ENCODE results near the gene AICDA. TPM values are rescaled to one million over a fixed set of nuclear protein-coding genes. Genes with fewer than 3 reads are reported as not detected.

Gene AICDA
- total and polyA plus RNA-seq, 10 of the 15 experiments (the other 5 are each of a cell fraction or from before 2014, with no cell fraction given), result 9.4 to 24.9 (median 16.6) TPM

- TF ChIP-seq, protein P1, sequence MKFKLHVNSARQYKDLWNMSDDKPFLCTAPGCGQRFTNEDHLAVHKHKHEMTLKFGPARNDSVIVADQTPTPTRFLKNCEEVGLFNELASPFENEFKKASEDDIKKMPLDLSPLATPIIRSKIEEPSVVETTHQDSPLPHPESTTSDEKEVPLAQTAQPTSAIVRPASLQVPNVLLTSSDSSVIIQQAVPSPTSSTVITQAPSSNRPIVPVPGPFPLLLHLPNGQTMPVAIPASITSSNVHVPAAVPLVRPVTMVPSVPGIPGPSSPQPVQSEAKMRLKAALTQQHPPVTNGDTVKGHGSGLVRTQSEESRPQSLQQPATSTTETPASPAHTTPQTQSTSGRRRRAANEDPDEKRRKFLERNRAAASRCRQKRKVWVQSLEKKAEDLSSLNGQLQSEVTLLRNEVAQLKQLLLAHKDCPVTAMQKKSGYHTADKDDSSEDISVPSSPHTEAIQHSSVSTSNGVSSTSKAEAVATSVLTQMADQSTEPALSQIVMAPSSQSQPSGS (IDR thresholded peaks at IDR 0.05; ENCODE audit: low read length), result no peak
- TF ChIP-seq, protein P2, sequence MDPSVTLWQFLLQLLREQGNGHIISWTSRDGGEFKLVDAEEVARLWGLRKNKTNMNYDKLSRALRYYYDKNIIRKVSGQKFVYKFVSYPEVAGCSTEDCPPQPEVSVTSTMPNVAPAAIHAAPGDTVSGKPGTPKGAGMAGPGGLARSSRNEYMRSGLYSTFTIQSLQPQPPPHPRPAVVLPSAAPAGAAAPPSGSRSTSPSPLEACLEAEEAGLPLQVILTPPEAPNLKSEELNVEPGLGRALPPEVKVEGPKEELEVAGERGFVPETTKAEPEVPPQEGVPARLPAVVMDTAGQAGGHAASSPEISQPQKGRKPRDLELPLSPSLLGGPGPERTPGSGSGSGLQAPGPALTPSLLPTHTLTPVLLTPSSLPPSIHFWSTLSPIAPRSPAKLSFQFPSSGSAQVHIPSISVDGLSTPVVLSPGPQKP (IDR thresholded peaks at IDR 0.05; ENCODE audit: low read depth, low read length), result no peak
- TF ChIP-seq, protein P3, sequence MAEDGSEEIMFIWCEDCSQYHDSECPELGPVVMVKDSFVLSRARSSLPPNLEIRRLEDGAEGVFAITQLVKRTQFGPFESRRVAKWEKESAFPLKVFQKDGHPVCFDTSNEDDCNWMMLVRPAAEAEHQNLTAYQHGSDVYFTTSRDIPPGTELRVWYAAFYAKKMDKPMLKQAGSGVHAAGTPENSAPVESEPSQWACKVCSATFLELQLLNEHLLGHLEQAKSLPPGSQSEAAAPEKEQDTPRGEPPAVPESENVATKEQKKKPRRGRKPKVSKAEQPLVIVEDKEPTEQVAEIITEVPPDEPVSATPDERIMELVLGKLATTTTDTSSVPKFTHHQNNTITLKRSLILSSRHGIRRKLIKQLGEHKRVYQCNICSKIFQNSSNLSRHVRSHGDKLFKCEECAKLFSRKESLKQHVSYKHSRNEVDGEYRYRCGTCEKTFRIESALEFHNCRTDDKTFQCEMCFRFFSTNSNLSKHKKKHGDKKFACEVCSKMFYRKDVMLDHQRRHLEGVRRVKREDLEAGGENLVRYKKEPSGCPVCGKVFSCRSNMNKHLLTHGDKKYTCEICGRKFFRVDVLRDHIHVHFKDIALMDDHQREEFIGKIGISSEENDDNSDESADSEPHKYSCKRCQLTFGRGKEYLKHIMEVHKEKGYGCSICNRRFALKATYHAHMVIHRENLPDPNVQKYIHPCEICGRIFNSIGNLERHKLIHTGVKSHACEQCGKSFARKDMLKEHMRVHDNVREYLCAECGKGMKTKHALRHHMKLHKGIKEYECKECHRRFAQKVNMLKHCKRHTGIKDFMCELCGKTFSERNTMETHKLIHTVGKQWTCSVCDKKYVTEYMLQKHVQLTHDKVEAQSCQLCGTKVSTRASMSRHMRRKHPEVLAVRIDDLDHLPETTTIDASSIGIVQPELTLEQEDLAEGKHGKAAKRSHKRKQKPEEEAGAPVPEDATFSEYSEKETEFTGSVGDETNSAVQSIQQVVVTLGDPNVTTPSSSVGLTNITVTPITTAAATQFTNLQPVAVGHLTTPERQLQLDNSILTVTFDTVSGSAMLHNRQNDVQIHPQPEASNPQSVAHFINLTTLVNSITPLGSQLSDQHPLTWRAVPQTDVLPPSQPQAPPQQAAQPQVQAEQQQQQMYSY (CRISPR knock-in tag; IDR thresholded peaks at IDR 0.05), result no peak
Observed at GRCh38 chr12:8556531-8557097, 56.0 kb downstream of the AICDA start (continued).

- no peak for ATAC-seq
- Histone ChIP-seq H3K4me2 (ENCODE audit: control insufficient read depth, insufficient read depth) (no peak overlapping the region), H3K79me2 (ENCODE audit: control insufficient read depth, insufficient read depth, low read length) (no peaks in the 10 kb centered on the region), H3K27ac (ENCODE audit: control insufficient read depth, insufficient read depth) (no peak overlapping the region), H3K4me1 (ENCODE audit: control insufficient read depth, insufficient read depth, low read length) (no peaks in the 10 kb centered on the region), H3K9ac (ENCODE audit: control insufficient read depth, insufficient read depth, low read length) (no peak overlapping the region), H2AFZ (ENCODE audit: control insufficient read depth, low read depth, low read length) (no peak overlapping the region), H3K36me3 (ENCODE audit: control insufficient read depth in 2 of 2, insufficient read depth in 2 of 2, low read length in 1 of 2) (no peaks in the 10 kb centered on the region), H3K9me3 (replicated peaks; ENCODE audit: control insufficient read depth, insufficient read depth, low read length) (no peaks in the 10 kb centered on the region), H3K27me3 (replicated peaks in 1 of 2; ENCODE audit: control insufficient read depth in 2 of 2, insufficient read depth in 2 of 2, low read length in 1 of 2) (no peaks in the 10 kb centered on the region), H3K4me3 (no peak overlapping the region), H4K20me1 (ENCODE audit: control insufficient read depth, insufficient read depth) (no peaks in the 10 kb centered on the region)
- no TSS peak for BruUV-seq (replicated peaks)
- intact Hi-C loops (cut with micrococcal nuclease; ENCODE audit: unreplicated experiment) (no loop called here), in situ Hi-C loops (cut with MboI) (no loop called here)
- 68% methylated on average over 5 of the region's 5 CpGs for WGBS (ENCODE audit: insufficient coverage, insufficient replicate concordance, low lambda C conversion rate, missing lambda C conversion rate)
- SMC1A ChIA-PET (ENCODE audit: uncharacterized antibody, unreplicated experiment), result no interaction called here
- DNase-seq (ENCODE audit: low read depth, low spot score), result no peak
- RAD21 ChIA-PET (ENCODE audit: unreplicated experiment), result no interaction called here
- FAIRE-seq, result no peak
- POLR2A ChIA-PET, result no interaction called here
- CTCF ChIA-PET, result interaction anchor here (0.6 to 2.3 kb wide), 3 partner anchors 10 to 445 kb away, joined by 6 to 16 read pairs (median 6); no protein-coding TSS in a partner anchor
- TF ChIP-seq PAX8 (IDR thresholded peaks at IDR 0.05), result no peak
- TF ChIP-seq TARDBP (IDR thresholded peaks at IDR 0.05; ENCODE audit: borderline replicate concordance), result no peak
- TF ChIP-seq NR2F1 (conservative IDR thresholded peaks at IDR 0.05), result no peak
- TF ChIP-seq CBX5 (IDR thresholded peaks at IDR 0.05; ENCODE audit: low read depth), result no peak
- TF ChIP-seq STAT1 (conservative IDR thresholded peaks at IDR 0.05), result no peak
- TF ChIP-seq, protein P4, sequence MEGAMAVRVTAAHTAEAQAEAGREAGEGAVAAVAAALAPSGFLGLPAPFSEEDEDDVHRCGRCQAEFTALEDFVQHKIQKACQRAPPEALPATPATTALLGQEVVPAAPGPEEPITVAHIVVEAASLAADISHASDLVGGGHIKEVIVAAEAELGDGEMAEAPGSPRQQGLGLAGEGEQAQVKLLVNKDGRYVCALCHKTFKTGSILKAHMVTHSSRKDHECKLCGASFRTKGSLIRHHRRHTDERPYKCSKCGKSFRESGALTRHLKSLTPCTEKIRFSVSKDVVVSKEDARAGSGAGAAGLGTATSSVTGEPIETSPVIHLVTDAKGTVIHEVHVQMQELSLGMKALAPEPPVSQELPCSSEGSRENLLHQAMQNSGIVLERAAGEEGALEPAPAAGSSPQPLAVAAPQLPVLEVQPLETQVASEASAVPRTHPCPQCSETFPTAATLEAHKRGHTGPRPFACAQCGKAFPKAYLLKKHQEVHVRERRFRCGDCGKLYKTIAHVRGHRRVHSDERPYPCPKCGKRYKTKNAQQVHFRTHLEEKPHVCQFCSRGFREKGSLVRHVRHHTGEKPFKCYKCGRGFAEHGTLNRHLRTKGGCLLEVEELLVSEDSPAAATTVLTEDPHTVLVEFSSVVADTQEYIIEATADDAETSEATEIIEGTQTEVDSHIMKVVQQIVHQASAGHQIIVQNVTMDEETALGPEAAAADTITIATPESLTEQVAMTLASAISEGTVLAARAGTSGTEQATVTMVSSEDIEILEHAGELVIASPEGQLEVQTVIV (IDR thresholded peaks at IDR 0.05; ENCODE audit: borderline replicate concordance, partially characterized antibody), result no peak
- TF ChIP-seq NFXL1 (IDR thresholded peaks at IDR 0.05; ENCODE audit: borderline replicate concordance), result no peak
- no peak for TF ChIP-seq CREB1 (IDR thresholded peaks at IDR 0.05; ENCODE audit: low read depth)
Observed at GRCh38 chr12:8554451-8555195, 58.0 kb downstream of the AICDA start.

Data from GM12878 (cell line).